ENCODE data around the gene CXCL3.

Gene CXCL3

DNA sequence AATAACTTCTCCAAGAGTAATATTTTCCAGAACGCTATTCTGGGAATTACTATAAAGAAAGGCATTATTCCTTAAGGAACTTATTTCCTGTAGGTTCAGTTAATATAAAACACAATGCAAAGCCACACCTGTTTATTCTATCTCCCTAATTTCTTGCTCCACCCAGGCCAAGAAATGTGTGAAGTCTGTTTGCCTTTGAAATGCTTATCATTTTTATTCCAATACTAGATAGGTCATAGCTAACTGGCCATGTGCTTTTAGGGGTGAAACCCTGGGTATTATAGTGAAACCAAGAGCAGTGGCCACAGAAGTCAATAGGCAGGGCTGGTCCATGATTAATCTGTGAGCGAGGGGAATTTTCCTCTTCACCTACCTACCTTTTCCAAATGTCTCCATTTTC lies 14.8 kb downstream of the CXCL3 start:
- DNase-seq (ENCODE audit: extremely low read depth, low read depth): no peak
- TF ChIP-seq, protein P1, sequence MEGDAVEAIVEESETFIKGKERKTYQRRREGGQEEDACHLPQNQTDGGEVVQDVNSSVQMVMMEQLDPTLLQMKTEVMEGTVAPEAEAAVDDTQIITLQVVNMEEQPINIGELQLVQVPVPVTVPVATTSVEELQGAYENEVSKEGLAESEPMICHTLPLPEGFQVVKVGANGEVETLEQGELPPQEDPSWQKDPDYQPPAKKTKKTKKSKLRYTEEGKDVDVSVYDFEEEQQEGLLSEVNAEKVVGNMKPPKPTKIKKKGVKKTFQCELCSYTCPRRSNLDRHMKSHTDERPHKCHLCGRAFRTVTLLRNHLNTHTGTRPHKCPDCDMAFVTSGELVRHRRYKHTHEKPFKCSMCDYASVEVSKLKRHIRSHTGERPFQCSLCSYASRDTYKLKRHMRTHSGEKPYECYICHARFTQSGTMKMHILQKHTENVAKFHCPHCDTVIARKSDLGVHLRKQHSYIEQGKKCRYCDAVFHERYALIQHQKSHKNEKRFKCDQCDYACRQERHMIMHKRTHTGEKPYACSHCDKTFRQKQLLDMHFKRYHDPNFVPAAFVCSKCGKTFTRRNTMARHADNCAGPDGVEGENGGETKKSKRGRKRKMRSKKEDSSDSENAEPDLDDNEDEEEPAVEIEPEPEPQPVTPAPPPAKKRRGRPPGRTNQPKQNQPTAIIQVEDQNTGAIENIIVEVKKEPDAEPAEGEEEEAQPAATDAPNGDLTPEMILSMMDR (IDR thresholded peaks at IDR 0.05; ENCODE audit: low read depth, low read length, missing control alignments): no peak
- no peak overlapping the region for H3K4me3 ChIP-seq (replicated peaks; ENCODE audit: low read depth, low read length)

DNA sequence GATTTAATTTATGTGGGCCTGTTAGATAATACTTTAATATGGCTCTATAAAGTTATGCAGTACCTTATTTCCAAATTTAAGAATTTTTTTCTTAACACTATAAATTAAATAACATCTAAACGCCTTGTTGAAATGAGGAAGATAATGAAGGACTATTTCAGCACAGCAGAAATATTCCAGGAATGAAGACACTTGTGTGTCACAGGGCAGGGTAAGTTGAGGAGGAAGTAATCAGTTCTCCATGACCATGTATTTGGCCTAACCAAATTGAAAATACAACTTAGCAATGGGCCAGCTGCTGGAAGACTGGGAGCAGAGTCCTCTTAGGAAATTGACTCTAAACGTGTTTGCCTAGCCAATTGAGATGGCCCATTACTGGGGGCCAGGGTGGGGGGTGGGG lies 16.9 kb downstream of the CXCL3 start:
- DNase-seq (ENCODE audit: extremely low read depth, low read depth): no peak
- TF ChIP-seq, protein P1 (IDR thresholded peaks at IDR 0.05; ENCODE audit: low read depth, low read length, missing control alignments): no peak
- H3K4me3 ChIP-seq (replicated peaks; ENCODE audit: low read depth, low read length): no peak overlapping the region

DNA sequence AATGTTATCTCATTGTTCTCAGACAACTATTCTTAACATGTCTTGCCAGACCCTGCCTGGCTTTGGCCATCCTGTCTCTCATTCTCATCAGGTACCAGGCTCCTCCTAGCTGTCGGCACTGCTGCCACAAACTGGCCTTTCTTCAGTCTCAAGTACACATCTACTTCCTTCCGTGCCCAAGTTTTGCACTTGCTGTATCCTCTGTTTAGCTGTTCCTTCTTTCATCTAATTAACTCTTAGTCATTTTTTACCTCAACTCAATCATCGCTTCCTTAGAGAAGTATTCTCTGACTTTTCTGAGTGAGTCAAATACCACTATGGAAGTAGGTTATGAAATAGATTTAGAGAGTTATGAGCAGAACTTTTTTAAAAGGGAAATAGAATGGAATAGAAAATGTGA lies 19.7 kb downstream of the CXCL3 start:
- no peak overlapping the region for H3K4me3 ChIP-seq (replicated peaks; ENCODE audit: low read depth, low read length)
- TF ChIP-seq, protein P1 (IDR thresholded peaks at IDR 0.05; ENCODE audit: low read depth, low read length, missing control alignments): no peak
- no peak for DNase-seq (ENCODE audit: extremely low read depth, low read depth)

DNA sequence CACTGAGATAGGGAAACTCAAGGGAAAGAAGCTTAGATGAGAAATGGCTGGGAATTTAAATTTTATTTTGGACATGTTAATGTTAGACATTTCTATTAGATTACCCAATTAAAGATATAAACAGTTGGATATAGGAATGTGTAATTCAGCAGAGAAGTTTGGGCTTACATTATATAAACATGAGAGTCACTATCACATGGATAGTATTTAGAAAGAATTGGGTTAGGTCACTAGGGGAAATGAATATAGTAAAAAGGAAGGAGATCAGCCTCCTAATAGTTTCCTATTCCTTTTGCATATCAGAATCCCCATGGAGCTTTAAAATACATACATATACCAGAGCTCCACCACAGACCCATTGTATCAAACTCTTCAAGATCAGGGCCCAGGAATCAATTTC lies 20.4 kb downstream of the CXCL3 start:
- TF ChIP-seq, protein P1 (IDR thresholded peaks at IDR 0.05; ENCODE audit: low read depth, low read length, missing control alignments): no peak
- DNase-seq (ENCODE audit: extremely low read depth, low read depth): no peak
- no peak overlapping the region for H3K4me3 ChIP-seq (replicated peaks; ENCODE audit: low read depth, low read length)

DNA sequence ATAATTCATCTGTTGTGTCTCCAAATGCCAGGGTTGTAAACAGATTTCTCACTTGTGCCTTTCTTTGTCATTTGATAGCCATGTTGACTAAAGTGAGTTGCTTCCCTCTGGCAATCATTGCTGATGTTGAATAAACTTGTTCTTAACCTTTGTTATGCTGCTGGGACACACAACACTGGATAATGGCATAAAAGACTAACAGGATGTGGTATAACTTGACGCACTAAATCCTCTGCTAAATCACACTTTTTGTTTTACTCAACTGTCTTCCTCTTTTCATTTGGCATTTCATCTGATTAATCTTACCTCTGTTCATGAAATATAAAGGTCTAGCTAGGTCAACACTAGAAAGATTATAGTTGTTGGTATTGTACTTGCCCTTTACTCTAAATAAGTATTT lies 22.4 kb downstream of the CXCL3 start:
- no peak overlapping the region for H3K4me3 ChIP-seq (replicated peaks; ENCODE audit: low read depth, low read length)
- TF ChIP-seq, protein P1 (IDR thresholded peaks at IDR 0.05; ENCODE audit: low read depth, low read length, missing control alignments): no peak
- DNase-seq (ENCODE audit: extremely low read depth, low read depth): no peak

DNA sequence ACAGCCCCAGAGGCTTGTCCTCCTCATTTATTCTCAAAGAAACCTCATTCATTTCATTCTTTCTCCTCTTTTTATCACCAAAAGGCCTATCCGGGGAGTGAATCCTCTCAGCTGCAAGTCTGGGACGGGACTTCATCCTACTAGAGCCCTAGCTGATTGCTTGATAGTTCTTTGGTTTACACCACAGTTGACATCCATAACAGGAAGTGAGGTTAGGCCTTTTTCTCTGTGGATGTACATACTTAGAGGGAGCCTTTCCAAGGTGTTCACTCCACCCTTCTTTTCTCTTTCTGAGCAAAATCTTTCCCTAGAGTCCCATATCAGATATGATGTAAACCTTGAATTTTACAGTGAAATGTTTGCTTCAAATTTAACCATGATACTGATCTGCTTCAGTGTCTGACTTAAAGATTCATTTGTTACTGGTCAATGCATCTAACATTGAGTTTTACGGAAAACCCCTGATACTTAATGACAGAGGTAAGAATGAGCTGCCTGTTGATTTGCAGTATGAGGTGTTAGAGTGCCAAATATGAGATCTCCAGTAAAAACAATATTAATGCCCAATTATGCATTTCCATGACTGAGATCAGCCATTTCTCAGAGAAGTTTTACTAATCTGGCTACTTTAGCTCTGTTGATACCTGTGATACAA lies 23.2 kb downstream of the CXCL3 start:
- TF ChIP-seq, protein P1 (IDR thresholded peaks at IDR 0.05; ENCODE audit: low read depth, low read length, missing control alignments): no peak
- H3K4me3 ChIP-seq (replicated peaks; ENCODE audit: low read depth, low read length): no peak overlapping the region
- DNase-seq (ENCODE audit: extremely low read depth, low read depth): no peak

DNA sequence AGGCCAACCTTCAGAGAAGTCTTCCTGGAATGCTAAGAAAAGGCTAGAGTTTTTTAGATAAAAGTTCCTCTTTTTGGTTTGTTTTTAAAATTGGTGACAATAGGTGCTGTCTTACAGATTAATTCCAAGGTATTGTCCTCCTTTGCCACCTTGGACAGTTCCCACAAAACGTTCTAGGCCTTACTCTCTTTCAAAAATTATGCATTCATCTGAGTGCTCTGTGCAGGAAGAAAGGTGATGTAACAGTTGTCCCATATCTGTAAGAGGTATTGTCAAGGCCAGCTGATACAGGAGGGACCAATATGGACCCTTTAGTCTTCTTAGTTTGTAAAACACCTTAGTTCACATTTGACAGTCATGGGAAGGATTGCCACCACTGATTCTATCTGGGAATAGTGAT lies 24.2 kb downstream of the CXCL3 start:
- no peak overlapping the region for H3K4me3 ChIP-seq (replicated peaks; ENCODE audit: low read depth, low read length)
- DNase-seq (ENCODE audit: extremely low read depth, low read depth): no peak
- TF ChIP-seq, protein P1 (IDR thresholded peaks at IDR 0.05; ENCODE audit: low read depth, low read length, missing control alignments): no peak

Data from HFF-Myc (cell line).